ENCODE results near the gene THBD.

DNA sequence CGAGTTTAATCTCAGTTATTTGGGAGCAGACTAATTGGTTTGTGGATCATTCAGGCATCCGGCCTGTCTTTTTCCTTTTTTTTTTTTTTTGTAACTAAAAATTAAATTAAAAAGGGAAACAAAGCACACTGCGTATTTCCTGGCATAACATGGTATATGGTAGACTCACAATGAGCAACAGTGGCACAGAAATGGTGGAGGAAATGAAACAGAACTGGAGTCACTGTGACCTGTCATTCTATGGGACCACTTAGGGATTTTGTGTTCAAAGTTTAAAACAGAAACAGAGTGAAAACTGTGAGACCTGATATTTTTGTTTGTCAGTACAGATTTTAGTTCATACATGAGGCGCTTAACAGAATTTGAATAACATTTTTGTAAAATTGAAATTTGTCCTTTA, 41.4 kb upstream of the THBD start:
- TF ChIP-seq ARNTL (CRISPR knock-in tag; IDR thresholded peaks at IDR 0.05; ENCODE audit: borderline replicate concordance, low read depth) (no peak), GLIS3 (CRISPR knock-in tag; IDR thresholded peaks at IDR 0.05) (no peak)

All from SK-N-SH treated with all-trans-retinoic acid at 6 μM for 48 hours (cell line).